ENCODE data around the gene GPR15LG. TPM values are rescaled to one million over a fixed set of nuclear protein-coding genes. Genes with fewer than 3 reads are reported as not detected.

The GPR15LG gene
- total RNA-seq, 1 experiment from 2014 or later: not detected

DNA sequence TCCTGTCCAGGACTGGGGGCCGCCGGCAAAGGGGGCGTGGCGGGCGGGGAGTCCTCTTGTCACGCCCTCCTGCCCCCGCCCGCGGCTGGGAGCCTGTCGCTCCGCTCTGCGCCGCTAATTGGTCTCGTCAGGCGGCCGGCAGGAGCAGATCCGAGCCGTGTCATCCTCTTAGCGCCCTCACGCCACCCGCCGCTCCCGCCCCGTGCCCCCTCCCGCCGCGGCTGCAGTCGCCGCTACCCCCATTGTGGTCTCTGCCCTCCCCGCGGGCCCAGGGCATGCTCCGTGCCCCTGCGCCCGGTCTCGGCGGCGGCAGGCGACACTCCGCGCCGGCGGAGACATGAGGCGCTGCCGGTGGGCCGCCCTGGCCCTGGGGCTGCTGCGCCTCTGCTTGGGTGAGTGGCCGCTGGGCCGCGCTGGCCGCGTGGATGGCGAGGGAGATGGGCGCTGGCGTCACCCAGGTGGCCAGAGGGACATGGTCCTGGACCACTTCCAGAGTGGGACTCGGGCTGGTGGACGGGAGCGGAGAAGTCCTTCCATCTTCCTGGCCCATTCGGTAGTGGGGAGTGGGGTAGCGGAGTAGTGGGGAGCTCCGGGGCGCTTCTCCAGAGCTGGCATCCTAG is 20.9 kb downstream of the GPR15LG start, which contains the start of gene CDHR1:
TSS of gene CDHR1 (plus strand) at position 114 of the 620 bp plus-strand sequence. CDS start at position 338, 224 bp downstream.
- peaks cover 7% of the 10 kb centered on the region for H3K4me1 Mint-ChIP-seq (ENCODE audit: insufficient read depth, unreplicated experiment)
- TF ChIP-seq, protein P1, sequence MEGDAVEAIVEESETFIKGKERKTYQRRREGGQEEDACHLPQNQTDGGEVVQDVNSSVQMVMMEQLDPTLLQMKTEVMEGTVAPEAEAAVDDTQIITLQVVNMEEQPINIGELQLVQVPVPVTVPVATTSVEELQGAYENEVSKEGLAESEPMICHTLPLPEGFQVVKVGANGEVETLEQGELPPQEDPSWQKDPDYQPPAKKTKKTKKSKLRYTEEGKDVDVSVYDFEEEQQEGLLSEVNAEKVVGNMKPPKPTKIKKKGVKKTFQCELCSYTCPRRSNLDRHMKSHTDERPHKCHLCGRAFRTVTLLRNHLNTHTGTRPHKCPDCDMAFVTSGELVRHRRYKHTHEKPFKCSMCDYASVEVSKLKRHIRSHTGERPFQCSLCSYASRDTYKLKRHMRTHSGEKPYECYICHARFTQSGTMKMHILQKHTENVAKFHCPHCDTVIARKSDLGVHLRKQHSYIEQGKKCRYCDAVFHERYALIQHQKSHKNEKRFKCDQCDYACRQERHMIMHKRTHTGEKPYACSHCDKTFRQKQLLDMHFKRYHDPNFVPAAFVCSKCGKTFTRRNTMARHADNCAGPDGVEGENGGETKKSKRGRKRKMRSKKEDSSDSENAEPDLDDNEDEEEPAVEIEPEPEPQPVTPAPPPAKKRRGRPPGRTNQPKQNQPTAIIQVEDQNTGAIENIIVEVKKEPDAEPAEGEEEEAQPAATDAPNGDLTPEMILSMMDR (IDR thresholded peaks at IDR 0.05; ENCODE audit: unreplicated experiment): no peak
- H3K9me3 Mint-ChIP-seq (ENCODE audit: unreplicated experiment): no peaks in the 10 kb centered on the region
- CTCF ChIA-PET: interaction anchor here (0.5 to 4.8 kb wide), 5 partner anchors 9 to 33 kb away, joined by 3 to 58 read pairs (median 4); no protein-coding TSS in a partner anchor
- H3K4me3 Mint-ChIP-seq (ENCODE audit: unreplicated experiment): no peak within 1 kb of the TSS
- no peaks in the 10 kb centered on the region for H3K36me3 Mint-ChIP-seq (ENCODE audit: insufficient read depth, unreplicated experiment)
- no TSS peak for BruUV-seq (replicated peaks)
- H3K27me3 Mint-ChIP-seq (ENCODE audit: insufficient read depth, unreplicated experiment): peaks cover 35% of the 10 kb centered on the region
- intact Hi-C loops (cut with micrococcal nuclease): no loop called here
- DNase-seq (ENCODE audit: unreplicated experiment): no peak
- POLR2A ChIA-PET: no interaction called here
- H3K27ac Mint-ChIP-seq (ENCODE audit: low read depth, unreplicated experiment): no peak within 1 kb of the TSS

DNA sequence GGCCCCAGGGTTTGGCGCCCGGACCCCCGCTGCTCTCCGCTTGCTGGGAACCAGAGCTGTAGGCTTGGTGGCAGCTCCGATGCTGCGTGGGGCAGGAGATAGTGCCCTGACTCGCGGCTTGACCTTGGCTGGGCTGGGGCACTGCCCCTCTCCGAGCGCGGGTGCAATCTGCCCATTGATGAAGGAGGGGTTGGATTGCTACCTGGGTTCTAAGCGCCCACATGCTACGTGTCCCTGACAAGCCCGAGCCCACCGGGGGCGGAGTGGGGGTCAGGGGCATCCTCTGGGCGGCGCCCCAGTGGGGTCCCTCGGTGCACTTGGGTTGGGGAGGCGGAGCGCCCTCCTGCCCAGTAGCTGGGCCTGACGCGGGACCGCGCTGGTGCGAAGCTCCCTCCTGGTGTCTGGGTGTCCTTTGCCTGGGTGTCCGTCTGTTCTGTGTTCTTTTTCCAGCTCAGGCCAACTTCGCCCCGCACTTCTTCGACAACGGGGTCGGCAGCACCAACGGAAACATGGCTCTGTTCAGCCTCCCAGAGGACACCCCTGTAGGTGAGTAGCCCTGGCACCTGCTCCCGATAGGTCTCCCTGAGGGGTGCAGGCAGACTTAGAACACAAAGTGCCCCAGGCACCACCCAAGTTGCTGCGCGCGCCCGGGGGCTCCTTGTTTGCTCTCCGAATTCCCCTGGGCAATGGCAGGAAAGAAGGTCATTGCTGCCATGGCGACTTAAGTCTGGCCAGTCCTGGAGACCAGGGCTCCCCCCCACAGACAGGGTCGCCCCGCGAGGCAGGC is 21.6 kb downstream of the GPR15LG start:
- TF ChIP-seq, protein P1 (IDR thresholded peaks at IDR 0.05; ENCODE audit: unreplicated experiment): no peak
- ChIA-PET CTCF (interaction anchor here (0.5 to 2.8 kb wide), 4 partner anchors 9 to 47 kb away, joined by 3 to 11 read pairs (median 4); no protein-coding TSS in a partner anchor), POLR2A (no interaction called here)
- BruUV-seq (replicated peaks): no TSS peak
- no peaks in the 10 kb centered on the region for H3K36me3 Mint-ChIP-seq (ENCODE audit: insufficient read depth, unreplicated experiment)
- no peak for DNase-seq (ENCODE audit: unreplicated experiment)
- no peak overlapping the region for H3K27ac Mint-ChIP-seq (ENCODE audit: low read depth, unreplicated experiment)
- intact Hi-C loops (cut with micrococcal nuclease): no loop called here
- peaks cover 41% of the 10 kb centered on the region for H3K27me3 Mint-ChIP-seq (ENCODE audit: insufficient read depth, unreplicated experiment)
- peaks cover 7% of the 10 kb centered on the region for H3K4me1 Mint-ChIP-seq (ENCODE audit: insufficient read depth, unreplicated experiment)
- H3K9me3 Mint-ChIP-seq (ENCODE audit: unreplicated experiment): no peaks in the 10 kb centered on the region
- H3K4me3 Mint-ChIP-seq (ENCODE audit: unreplicated experiment): no peak overlapping the region

DNA sequence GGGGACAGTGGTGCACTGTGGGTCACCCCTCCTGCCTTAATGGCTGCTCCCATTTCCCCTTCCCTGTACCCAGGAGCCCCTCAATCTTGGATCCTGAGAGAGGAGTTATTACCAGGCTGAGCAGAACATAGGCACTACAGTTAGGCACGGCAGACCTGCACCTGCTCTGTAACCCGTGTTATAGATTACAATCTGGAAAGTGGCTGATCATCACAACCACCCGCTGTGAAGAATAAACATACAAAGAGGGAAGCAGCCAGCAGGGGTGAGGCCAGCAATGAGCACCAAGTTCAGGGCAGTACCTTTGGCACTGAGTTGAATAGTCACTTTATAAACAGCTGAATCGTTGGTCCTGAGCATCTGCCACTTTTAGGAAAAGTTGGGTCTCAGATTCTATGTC is 22.5 kb downstream of the GPR15LG start:
- peaks cover 46% of the 10 kb centered on the region for H3K27me3 Mint-ChIP-seq (ENCODE audit: insufficient read depth, unreplicated experiment)
- POLR2A ChIA-PET: no interaction called here
- no peak overlapping the region for H3K27ac Mint-ChIP-seq (ENCODE audit: low read depth, unreplicated experiment)
- peaks cover 6% of the 10 kb centered on the region for H3K4me1 Mint-ChIP-seq (ENCODE audit: insufficient read depth, unreplicated experiment)
- H3K36me3 Mint-ChIP-seq (ENCODE audit: insufficient read depth, unreplicated experiment): no peaks in the 10 kb centered on the region
- DNase-seq (ENCODE audit: unreplicated experiment): no peak
- no peaks in the 10 kb centered on the region for H3K9me3 Mint-ChIP-seq (ENCODE audit: unreplicated experiment)
- intact Hi-C loops (cut with micrococcal nuclease): no loop called here
- TF ChIP-seq, protein P1 (IDR thresholded peaks at IDR 0.05; ENCODE audit: unreplicated experiment): no peak
- CTCF ChIA-PET: interaction anchor here (1.2 to 2.8 kb wide), 3 partner anchors 9 to 48 kb away, joined by 3 to 11 read pairs (median 4); no protein-coding TSS in a partner anchor
- no peak overlapping the region for H3K4me3 Mint-ChIP-seq (ENCODE audit: unreplicated experiment)
- no TSS peak for BruUV-seq (replicated peaks)

DNA sequence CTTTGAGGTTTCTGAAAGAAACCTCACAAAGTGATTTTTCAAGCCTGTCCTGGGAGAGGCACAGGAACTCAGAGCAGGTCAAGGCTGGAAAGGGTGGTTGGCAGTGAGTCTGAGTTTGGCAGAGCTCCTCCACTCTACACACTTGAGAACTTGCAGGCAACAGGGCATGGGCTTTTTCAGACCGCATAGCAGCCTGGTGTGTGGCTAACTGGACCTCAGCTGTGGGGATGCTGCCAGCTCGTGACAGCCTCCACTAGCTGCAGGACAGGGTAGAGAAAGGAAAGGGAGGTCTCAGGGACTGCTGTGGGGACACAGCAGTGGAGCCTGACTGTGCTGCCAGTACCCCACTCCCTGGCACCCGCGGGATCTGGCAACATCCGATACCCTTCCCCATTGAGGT is 23.3 kb downstream of the GPR15LG start:
- Mint-ChIP-seq H3K27ac (ENCODE audit: low read depth, unreplicated experiment) (no peak overlapping the region), H3K27me3 (ENCODE audit: insufficient read depth, unreplicated experiment) (peaks cover 46% of the 10 kb centered on the region), H3K36me3 (ENCODE audit: insufficient read depth, unreplicated experiment) (no peaks in the 10 kb centered on the region), H3K4me3 (ENCODE audit: unreplicated experiment) (no peak overlapping the region), H3K4me1 (ENCODE audit: insufficient read depth, unreplicated experiment) (no peaks in the 10 kb centered on the region), H3K9me3 (ENCODE audit: unreplicated experiment) (no peaks in the 10 kb centered on the region)
- ChIA-PET CTCF (interaction anchor here (0.6 to 2.8 kb wide), 5 partner anchors 8 to 49 kb away, joined by 3 to 11 read pairs (median 3); no protein-coding TSS in a partner anchor), POLR2A (no interaction called here)
- BruUV-seq (replicated peaks): no TSS peak
- intact Hi-C loops (cut with micrococcal nuclease): no loop called here
- TF ChIP-seq, protein P1 (IDR thresholded peaks at IDR 0.05; ENCODE audit: unreplicated experiment): no peak
- DNase-seq (ENCODE audit: unreplicated experiment): no peak

Data from MCF 10A (cell line).